Right atrium auricular region (tissue), 2 donors: ENCODE data around the gene TRA2B. TPM values are rescaled to one million over a fixed set of nuclear protein-coding genes. Genes with fewer than 3 reads are reported as not detected.

Experiments
- DNase-seq: peaks from one replicate; pipeline ENCODE4 v3.0.0-alpha.2; 2019; ENCODE audit warnings: low spot score
- H3K27ac ChIP-seq, 2 donors: fragments of 200-600 bp; sonication (generic); 1 replicate in 1 of 2; 2 replicates in 1 of 2; pipeline ENCODE4 v1.5.1; 2016 to 2019
- H3K27me3 ChIP-seq, 2 donors: fragments of 200-600 bp; sonication (generic); one replicate each; pipeline versions ENCODE4 v1.5.1 to v1.6.0; 2017 to 2019
- H3K36me3 ChIP-seq: fragments of 200-600 bp; sonication (generic); one replicate; pipeline ENCODE4 v1.5.1; 2016
- H3K4me1 ChIP-seq, 2 donors: fragments of 200-600 bp; sonication (generic); one replicate each; pipeline versions ENCODE4 v1.5.1 to v1.6.0; 2017 to 2019
- H3K4me3 ChIP-seq, 2 donors: fragments of 200-600 bp; sonication (generic); 1 replicate in 1 of 2; 2 replicates in 1 of 2; pipeline ENCODE4 v1.5.1; 2017 to 2019; ENCODE audit warnings: mild to moderate bottlenecking in 1 of 2, moderate library complexity in 1 of 2
- H3K9me3 ChIP-seq, 2 donors: fragments of 200-600 bp; sonication (generic); one replicate each; pipeline ENCODE4 v1.5.1; 2019
- CTCF ChIP-seq, 2 donors: fragments of 200-600 bp; sonication (generic); IDR thresholded peaks; one replicate each; pipeline ENCODE4 v1.5.1; 2019; ENCODE audit warnings: antibody characterized with exemption in 2 of 2
- total RNA-seq, 2 donors: library from RNA; depleted of rRNA; stranded (reverse); fragments of >200 nt; gene quantifications; one replicate each; pipeline ENCODE4 v1.1.0, GENCODE V29; 2016

Gene TRA2B
- total RNA-seq, 2 donors from 2014 or later = 144 to 163 TPM

GRCh38 chr3:185971579-185971978 is 33.8 kb upstream of the TRA2B start:
- Histone ChIP-seq H3K36me3 (no peaks in the 10 kb centered on the region), H3K27me3 (no peaks in the 10 kb centered on the region), H3K4me1 (no peaks in the 10 kb centered on the region), H3K4me3 (no peak overlapping the region), H3K9me3 (no peaks in the 10 kb centered on the region), H3K27ac (no peak overlapping the region)
- no peak for TF ChIP-seq CTCF (IDR thresholded peaks at IDR 0.05)
- DNase-seq = no peak

GRCh38 chr3:185968168-185968567 is 30.4 kb upstream of the TRA2B start:
- Histone ChIP-seq H3K9me3 (peaks cover 0 to 4% of the 10 kb centered on the region in 2 donors), H3K4me3 (no peak overlapping the region), H3K27ac (no peak overlapping the region), H3K4me1 (no peaks in the 10 kb centered on the region), H3K36me3 (no peaks in the 10 kb centered on the region), H3K27me3 (no peaks in the 10 kb centered on the region)
- no peak for TF ChIP-seq CTCF (IDR thresholded peaks at IDR 0.05)
- DNase-seq = no peak

GRCh38 chr3:185966655-185967054 is 28.8 kb upstream of the TRA2B start:
- Histone ChIP-seq H3K27ac (no peak overlapping the region), H3K27me3 (no peaks in the 10 kb centered on the region), H3K4me3 (no peak overlapping the region), H3K36me3 (no peaks in the 10 kb centered on the region), H3K9me3 (peaks cover 0 to 4% of the 10 kb centered on the region in 2 donors), H3K4me1 (no peaks in the 10 kb centered on the region)
- no peak for TF ChIP-seq CTCF (IDR thresholded peaks at IDR 0.05)
- DNase-seq = no peak

- TF ChIP-seq CTCF (IDR thresholded peaks at IDR 0.05) = no peak
- H3K4me3 ChIP-seq = no peak overlapping the region
- H3K27me3 ChIP-seq = no peaks in the 10 kb centered on the region
- H3K36me3 ChIP-seq = no peaks in the 10 kb centered on the region
- H3K4me1 ChIP-seq = no peaks in the 10 kb centered on the region
- no peak overlapping the region for H3K27ac ChIP-seq
- H3K9me3 ChIP-seq = peaks cover 0 to 4% of the 10 kb centered on the region in 2 donors
- no peak for DNase-seq
Measured at GRCh38 chr3:185965496-185965895, 27.7 kb upstream of the TRA2B start.

- Histone ChIP-seq H3K27me3 (no peaks in the 10 kb centered on the region), H3K9me3 (peaks cover 0 to 4% of the 10 kb centered on the region in 2 donors), H3K4me1 (no peaks in the 10 kb centered on the region), H3K36me3 (no peaks in the 10 kb centered on the region), H3K4me3 (peak overlapping the region in 1 of 2 donors; percentile 36), H3K27ac (no peak overlapping the region)
- no peak for DNase-seq
- no peak for TF ChIP-seq CTCF (IDR thresholded peaks at IDR 0.05)
Measured at GRCh38 chr3:185961675-185962232, 23.9 kb upstream of the TRA2B start.
